Stimulated activated CD4-positive, alpha-beta T cell treated with anti-CD3 and anti-CD28 coated beads, Interleukin-1b, Interleukin-23, amount 100 ng/mL, for 4 hours (primary cell): Measurements from ENCODE around the gene CCBE1.

Source experiments
- DNase-seq, 2 donors: peaks; one replicate each; pipeline ENCODE4 v3.0.0-alpha.2; 2020; ENCODE audit warnings: low read depth in 2 of 2

The CCBE1 gene

DNA sequence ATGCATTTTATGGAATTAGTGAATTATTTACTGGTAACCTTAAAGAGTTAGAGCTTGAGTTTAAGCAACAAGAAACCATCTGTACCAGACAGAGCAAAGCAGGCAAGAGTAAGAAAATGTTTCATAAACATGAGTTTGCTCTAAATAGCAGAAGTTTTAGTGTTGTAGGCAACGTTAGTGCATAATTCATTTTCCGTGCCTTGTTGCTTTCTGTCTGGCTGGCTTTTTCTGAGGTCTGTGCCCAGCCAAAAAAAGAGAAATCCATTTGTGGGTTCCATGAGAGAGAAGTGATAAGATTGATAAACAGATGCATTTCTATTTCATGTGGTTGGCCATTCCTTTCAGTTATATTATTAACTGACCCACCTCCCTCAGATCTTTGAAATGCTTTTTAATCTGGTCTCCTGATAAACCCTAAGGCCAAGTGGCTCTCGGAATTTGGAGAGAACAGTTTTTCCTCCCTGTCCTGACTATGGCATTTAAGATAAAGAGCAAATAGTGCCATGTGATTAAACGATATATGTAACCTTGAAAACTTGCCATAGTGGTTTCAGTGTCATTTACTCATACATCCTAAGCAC lies 198.6 kb downstream of the CCBE1 start:
- DNase-seq, result no peak

DNA sequence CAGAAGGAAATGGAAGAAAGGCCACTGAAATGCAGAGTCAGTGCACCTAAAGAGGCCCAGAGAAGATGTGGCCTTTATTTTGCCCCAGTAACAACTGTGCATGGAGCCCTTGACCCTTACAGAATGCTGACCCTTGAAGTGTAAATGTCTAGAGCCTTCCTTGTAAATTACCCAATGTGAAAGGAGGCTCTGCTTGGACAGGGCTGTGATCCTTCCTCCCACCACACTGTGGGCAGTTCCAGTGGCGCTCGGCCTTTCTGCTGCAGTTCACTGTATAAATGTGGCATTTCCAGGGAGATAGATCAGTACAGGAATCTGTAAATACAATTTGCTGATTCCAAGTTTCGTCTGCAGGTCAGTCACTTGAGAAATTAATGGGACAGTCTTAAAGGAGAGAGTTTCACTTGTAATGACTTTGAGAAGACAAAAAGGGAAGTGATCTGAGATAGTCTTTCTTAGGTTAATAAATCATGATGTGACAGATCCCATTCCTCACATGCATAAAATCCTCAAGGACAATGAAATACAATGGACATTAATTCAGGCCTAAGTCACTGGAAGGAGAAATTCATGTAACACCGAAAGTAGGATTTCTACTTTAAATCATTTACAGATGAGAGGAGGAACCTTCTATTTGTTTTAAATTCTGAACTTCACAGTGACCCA lies 204.3 kb downstream of the CCBE1 start:
- no peak for DNase-seq

DNA sequence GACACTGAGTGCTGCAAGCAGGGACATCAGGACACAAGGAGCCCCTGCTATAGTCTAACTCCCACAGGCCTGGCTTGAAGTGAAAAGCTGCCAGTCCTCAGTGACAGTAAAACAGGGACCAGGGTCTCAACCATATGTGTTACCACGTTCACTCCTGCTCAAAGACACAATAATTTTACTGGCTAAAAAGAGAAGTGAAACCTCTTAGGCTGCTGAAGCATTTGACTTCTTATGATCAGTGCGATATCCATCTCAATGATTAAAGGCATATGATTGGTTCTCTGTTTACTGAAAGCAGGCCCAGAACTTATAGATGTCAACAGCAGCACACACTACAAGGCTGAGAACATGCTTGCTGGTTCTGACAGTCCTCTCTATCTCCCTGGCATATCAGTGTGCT lies 208.3 kb downstream of the CCBE1 start:
- DNase-seq, result no peak

DNA sequence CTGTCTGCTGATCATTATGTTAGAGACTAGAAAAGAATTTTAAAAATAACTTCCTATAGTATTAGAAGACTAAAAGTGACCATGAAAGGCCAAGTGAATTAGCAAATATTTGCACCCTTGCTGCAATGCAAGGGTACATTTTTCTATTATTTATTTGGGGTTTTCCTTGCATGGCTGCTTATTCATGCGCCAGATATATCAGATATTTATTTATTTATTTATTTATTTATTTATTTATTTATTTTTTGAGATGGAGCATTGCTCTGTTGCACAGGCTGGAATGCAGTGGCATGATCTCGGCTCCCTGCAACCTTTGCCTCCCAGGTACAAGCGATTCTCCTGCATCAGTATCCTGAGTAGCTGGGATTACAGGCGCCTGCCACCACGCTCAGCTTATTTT lies 211.8 kb downstream of the CCBE1 start:
- DNase-seq, result no peak

DNA sequence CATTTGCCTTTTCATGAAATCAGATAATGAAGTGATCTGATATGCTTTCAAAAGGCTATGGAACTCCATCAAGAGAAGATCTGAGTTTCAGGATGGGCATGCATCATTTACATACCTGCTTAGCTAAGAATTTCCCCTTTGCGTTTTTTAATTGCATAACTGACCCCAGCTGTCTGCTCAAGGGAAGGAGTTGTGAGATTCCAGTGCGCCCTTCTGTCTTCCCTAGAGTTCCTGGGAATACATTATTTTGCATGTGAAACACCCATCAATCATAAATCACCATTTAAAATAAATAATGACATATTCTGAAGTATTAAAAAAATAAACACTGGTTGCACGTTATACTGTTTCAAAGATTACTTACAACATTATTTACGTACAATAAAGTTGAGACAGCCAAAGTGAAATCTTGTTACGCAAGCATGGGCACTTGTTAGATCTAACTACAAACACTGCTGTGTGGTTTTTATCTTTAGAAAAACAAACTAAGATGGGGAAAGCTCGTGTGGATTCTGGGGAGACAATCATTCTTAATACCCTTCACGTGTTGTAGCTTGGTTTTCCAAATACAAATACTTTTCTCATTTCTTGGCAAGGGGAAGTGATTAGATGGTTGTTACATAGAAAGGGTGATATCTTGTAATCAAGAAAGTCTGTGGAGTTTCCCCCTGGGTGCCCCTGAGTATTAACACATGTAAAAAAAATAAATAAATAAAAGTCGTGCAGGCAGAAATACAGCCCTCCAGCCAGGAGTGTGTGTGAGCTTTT lies 212.5 kb downstream of the CCBE1 start:
- DNase-seq, result no peak

DNA sequence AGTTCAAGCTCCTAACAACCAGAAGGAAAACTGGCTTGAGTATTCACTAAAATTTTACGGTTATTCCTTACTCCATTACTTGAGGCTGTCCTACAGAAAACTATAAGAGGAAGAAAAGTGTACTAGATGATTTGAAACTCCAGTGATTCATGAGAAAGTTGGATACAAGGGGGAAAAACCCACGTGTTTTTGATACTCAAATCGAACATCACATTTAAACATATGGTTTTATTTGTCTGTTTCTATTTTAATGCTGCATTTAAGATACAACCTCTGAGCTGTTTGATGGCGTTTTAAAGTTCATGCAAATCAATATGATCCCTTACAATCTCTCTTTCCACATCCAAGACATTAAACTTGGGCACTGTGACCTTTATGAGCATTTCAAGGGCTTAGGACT lies 213.1 kb downstream of the CCBE1 start:
- no peak for DNase-seq

DNA sequence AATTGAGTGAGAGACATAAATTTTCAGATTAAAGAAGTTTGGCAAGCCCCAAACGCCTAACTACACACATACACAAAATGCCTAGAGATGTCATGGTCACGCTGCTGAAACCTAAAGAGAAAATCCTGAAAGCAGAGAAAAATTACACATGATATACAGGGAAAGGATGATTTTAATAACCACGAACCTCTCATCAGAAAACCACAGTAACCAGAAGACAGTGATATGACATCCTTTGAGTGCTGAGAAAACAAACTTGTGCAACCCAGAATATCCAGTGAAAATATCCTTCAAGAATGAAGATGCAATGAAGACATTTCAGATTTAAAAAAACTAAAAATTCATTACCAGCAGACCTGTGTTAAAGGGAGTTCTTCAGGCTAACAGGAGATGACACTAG lies 215.8 kb downstream of the CCBE1 start:
- no peak for DNase-seq

DNA sequence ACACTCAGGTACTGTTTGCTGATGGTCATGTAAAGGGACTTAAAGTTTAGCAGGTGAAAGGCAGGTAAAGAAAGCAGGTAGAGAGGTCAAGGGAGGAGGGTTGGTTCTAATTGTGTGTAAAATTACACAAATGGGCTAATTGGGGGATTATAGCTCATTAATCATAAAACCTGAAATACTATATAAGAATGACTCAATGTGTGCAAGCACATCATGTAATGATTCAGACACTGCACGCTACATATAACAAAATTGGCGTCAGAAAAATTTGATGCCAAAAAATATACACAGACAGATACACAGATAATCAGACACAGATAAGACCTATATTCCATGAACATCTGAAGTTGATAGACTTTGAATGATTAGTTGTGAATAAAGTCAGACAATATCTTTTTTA lies 217.4 kb downstream of the CCBE1 start:
- DNase-seq, result no peak

DNA sequence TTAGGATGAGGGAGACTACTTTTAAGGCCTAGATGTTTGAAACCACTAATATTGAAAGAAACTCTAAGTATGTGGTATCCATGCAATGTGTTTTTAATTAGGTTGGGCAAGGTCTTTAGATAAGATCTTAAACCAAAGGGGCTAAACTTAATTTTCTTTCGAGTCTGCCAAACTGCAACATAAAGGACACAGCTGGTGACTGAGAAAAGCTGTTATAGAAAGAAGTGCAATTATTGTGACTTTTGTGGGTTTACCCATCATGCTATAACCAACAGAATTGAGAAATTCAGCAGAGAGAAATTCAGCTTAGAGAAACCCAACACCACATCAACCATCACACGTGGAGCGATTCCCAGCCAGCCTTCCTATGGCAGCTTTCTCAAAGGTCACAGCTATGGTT lies 218.6 kb downstream of the CCBE1 start:
- no peak for DNase-seq

DNA sequence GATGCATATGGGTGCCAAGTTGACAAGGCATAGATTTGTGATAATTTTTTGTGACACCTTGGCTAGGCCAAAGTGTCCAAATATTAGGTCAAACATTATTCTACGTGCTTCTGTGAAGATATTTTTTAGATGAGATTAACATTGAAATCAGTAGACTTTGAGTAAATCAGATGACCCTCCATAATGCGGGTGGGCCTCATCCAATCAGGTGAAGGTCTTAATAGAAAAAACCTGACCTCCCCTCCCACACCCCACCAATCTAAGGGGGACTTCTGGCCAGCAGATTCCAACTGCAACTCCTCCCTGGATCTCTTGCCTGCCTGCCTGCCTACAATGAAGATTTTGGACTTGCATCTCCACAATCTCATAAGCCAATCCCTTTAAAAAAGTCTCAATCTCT lies 219.4 kb downstream of the CCBE1 start:
- no peak for DNase-seq

DNA sequence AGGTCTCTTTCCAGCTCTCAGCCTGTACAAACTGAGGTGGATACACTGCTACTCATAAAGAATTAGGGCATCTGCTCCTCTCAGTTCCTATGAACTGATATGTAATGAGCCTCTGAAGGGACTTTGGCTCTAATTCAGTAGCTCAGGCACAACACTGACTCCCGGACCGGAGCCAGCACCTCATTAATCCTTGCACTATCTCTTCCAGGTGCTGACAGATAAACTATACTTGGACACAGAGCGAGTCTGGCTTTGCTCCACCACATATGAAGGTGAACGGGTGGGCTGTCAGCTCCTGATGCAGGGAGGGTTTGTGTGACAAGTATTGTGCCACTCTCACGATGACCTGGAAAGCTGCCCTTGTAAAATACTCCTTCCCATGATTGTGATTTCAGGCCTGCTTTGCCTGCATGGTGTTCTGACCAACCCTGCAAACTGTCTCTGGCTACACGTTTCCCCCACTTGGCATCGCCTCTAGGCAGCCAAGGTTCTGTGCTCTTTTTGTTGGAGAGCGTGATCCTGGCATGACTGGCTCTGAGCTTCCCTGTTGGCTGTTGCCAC lies 226.6 kb downstream of the CCBE1 start:
- no peak for DNase-seq

DNA sequence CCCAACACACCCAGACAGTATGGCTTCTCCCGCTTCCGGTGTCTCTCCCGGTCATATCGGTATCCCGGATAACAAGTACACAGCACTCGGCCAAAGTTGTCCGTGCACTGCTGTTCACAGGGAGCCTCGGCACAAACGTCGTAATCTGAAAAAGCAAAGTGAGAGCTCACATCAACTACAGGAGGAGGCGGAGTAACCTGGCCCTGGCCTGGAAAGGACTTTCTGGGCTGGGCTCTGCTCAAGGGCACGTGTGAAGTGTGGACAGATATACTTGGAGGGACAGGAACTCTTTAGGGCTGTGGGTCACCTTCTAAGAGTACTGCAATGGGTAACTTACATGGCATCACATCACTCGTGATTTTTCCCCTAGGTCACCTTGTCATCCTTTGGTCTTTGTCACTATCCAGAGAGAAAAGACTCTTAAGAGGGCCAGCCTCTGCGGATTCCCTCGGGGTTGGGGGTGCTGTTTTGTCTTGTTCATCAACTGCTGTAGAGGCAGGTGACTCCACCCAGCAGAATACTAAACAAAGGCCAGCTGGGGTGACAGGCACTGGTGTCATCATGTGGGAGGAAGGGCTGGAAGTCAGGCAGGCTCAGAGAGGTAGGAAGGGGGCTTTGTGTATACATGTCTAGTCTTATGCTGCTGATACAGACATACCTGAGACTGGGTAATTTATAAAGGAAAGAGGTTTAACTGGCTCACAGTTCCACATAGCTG lies 227.6 kb downstream of the CCBE1 start:
- no peak for DNase-seq

DNA sequence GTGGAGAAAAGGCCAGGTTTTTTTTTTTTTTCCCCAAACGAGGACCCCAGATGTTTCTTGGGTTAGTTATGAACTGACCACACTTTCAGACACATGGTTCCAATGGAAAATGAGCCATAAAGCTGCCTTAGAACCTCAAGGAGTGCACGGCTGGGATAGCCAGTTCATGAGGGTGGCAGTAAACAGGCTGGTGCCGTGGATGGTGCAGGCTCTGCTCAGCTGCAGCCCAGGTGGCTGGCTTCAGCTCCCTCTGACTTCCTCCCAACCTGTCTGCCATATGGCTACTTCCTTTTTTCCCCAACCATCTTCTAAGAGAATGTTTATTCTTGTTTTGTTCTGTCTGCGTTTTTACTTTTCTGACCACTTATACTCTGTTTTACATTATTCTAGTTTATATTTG lies 228.4 kb downstream of the CCBE1 start:
- no peak for DNase-seq

DNA sequence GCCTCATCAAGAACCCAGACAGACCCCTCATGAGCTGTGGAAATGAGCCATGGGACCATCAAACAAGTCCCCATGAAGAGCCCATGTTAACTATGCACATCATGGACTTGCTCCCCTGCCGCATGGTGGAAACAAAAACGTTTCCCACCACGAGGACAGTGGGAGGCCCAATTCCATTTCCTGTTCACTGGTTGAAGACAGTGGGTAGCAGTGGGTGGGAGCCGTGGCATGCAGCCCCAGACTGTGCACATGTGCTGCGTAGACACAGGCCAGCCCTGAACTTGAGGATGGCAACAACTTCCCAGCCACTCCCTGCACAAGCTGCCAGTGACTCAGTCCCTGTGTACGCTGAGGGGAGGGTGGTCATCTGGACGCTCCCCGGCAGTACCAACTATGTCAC lies 229.7 kb downstream of the CCBE1 start:
- no peak for DNase-seq

DNA sequence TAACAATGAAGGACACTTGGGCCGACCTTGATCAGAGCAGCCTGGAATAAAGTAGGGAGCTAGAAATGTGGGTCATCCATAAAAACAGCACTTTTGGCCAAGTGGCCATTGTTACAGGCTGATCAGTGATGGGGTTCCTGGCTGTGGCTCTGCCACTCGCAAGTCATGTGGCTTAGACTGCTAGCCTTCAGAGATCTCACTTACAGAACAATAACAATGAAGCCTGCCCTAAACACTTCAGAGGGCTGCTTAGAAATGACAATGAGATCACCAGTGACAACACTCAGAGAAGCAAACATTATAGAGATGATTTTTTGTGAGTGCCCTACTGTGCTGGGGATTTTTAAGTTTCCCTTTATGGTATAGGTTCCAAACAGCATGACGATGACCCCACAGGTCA lies 230.2 kb downstream of the CCBE1 start:
- no peak for DNase-seq

DNA sequence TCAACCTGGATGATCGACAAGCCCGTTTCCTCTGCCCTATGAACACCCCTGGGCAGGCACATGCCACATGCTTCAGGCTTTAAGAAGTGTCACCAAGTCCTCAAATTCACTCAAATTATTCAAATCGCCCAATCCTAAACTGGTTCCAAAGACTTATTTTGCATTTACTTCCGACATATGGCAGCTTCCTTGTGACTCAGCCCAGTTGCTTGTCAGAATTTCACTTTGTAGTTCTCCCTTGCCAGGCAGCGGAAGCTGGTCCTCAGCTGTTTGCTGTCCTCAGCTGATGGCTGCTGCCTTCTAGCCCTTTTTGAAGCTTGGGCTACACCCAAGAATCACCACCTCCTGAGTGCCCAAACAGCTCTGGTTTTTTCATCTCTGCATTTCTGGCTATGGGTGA lies 232.7 kb downstream of the CCBE1 start:
- no peak for DNase-seq

DNA sequence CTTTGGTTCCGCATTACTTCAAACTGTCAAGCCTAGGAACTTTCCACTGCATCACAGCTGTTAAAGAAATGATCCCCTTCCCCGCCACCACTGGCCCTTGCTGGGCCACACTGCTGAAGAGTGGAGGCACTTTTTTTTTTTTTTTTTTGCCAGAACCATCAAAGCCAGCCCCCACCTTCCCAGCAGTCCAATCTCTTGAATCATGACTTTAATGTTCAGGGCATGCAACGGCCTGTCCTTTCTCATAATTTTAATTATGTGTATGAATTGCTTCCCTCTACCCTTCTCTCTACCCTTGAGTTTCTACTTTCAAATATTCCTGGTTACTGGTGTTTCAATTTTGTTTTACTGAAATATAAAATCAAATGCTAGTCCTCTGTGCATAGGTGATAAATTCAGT lies 236.1 kb downstream of the CCBE1 start:
- DNase-seq, result no peak

DNA sequence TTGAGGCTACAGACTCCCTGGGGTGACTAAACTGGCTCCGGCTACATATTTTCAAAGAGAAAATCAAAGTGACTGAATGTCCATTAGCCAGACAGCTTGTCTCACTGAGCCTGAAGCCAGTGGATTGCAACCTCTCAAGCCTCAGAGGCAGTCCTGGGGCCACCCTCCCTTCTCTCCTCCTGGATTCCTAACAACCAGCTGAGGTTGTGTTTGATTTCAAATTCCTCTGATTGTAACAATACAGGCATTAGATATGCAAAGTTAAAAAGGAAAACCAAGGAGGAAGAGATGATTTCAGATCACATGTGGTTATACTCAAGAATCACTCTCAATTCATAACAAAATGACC lies 237.2 kb downstream of the CCBE1 start:
- DNase-seq, result no peak

DNA sequence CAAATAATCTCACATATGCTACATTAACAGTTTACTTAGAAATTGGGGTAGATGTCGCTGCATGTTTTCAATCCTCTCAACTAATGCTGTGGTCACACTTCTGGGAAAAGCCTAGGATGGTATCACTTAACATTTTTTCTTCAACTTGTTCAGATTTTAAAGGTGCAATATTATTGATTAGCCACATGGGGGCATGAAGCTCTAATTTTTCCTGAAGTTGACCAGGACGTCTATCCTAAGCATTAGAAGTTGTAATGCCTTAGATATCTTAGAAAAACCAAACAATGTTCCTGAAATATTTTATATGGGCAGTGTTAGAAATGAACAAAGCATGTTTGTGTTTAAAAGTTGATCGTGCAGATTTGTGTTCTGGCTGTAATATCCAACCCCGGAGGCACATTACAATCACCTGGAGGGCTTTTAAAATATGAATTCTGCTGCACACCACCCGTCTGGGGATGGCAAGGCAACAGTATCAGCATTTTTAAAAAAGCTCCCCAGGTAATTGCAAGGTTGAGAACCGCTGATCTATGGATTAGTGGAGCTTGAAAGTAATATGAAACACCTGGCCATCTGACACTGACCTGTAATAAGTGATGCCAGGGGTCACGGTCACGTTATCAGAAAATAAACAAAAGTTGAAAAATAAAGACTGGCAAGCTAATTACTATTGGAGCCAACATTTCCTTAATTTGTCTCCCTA lies 237.7 kb downstream of the CCBE1 start:
- no peak for DNase-seq

DNA sequence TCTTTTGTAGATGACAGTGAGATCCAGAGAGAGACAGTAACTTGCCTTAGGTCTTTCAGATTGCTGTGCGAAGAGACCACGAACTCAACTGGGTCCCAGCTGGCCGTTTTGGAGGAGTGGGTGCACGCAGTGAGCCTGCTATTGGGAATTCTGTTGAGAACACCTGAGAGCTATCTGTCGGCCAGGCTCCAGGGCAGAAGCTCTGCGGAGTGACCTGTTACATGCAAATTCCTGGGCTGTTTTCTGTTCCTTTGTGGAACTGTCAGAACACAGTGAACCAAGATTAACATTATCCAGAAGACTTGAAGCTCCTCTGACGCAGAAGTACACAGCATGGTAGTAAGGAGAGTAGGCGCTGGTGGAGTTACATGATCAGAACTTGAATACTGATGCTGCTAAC lies 238.6 kb downstream of the CCBE1 start:
- no peak for DNase-seq

DNA sequence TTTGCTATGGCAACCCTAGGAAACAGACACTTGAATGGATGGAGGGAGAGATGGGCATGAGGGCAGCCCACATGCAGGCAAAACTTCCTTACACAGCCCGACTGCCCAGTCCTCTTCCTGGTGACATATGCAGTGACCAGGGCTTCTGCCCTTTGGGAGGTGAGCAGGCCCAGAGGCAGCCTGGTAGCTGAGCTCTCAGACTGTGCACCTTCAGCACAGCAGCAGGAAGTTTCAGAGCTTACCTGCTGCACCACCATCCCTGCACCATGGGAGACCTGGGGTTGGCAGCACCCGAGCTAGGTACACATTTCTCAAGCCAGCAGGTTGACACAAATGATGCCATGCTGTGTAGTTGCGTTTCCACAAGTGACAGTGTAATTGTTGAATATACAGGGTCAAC lies 240.6 kb downstream of the CCBE1 start:
- no peak for DNase-seq

DNA sequence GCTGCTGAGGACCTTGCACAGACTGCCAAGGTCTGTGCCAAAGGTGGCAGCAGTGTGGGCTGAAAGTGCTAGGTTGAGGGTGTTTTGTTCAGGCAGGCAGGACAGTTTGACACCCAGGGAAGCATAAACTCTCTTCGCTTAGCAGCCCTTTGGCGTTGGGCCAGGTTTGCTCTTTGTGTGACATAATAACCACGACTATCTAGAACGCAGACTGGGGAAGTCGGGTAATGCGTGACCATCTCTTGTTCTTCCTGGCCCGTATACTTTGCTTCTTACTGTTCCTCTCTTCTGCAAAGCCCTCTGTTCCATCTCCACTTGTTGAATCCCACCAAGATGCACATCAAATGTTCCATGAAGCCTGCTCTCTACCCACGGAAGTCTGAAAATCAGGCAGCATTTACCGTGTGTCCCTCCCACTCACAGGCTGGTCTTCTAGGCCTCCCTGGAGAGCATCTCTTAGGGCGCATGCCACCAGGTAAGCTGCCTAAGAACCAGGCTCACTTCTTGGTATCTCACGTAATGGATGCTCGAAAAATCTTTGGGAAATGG lies 241.4 kb downstream of the CCBE1 start:
- DNase-seq, result no peak
